LNCAP (cell line): ENCODE results near the gene CEBPA.

Experiments used
- TF ChIP-seq, protein P1 (sequence below): fragments of 450-650 bp; IDR thresholded peaks from 2 replicates; pipeline ENCODE4 v1.5.1; 2017; ENCODE audit warnings: mild to moderate bottlenecking

Gene CEBPA

DNA sequence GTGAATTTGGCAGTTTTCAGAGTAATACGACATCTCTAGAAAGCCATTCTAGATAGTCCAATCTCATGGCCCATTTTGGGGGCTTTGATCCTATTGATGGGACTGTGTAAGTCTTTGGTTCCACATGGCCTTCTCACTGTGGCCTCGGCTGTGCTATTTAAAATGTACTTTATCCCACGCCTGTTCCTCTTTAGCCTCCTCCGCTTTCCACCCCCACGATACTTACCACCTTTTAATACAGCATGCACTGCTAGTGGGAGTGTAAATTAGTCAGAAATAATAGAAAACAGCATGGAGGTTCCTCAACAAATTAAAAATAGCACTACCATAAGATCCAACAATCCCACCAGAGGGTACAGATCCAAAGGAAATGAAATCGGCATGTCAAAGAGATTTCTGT is 42.8 kb upstream of the CEBPA start:
- TF ChIP-seq, protein P1, sequence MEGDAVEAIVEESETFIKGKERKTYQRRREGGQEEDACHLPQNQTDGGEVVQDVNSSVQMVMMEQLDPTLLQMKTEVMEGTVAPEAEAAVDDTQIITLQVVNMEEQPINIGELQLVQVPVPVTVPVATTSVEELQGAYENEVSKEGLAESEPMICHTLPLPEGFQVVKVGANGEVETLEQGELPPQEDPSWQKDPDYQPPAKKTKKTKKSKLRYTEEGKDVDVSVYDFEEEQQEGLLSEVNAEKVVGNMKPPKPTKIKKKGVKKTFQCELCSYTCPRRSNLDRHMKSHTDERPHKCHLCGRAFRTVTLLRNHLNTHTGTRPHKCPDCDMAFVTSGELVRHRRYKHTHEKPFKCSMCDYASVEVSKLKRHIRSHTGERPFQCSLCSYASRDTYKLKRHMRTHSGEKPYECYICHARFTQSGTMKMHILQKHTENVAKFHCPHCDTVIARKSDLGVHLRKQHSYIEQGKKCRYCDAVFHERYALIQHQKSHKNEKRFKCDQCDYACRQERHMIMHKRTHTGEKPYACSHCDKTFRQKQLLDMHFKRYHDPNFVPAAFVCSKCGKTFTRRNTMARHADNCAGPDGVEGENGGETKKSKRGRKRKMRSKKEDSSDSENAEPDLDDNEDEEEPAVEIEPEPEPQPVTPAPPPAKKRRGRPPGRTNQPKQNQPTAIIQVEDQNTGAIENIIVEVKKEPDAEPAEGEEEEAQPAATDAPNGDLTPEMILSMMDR = no peak

DNA sequence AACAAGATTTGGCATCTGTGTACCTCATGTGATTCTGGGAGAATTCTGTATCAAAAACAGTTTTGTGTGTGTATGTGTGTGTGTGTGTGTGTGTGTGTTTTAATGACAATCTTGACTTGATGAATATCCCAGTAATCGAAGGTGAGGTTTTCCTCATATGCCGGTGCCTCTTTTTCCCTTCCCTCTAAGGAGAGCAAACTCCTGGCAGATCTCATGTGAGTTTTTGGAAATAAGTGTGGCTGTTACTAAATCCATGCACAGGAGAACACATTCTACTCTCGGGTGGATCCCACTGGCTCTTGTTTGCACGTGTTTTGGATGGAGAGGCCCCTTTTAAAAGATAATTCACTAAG is 42.2 kb upstream of the CEBPA start:
- TF ChIP-seq, protein P1 = no peak

DNA sequence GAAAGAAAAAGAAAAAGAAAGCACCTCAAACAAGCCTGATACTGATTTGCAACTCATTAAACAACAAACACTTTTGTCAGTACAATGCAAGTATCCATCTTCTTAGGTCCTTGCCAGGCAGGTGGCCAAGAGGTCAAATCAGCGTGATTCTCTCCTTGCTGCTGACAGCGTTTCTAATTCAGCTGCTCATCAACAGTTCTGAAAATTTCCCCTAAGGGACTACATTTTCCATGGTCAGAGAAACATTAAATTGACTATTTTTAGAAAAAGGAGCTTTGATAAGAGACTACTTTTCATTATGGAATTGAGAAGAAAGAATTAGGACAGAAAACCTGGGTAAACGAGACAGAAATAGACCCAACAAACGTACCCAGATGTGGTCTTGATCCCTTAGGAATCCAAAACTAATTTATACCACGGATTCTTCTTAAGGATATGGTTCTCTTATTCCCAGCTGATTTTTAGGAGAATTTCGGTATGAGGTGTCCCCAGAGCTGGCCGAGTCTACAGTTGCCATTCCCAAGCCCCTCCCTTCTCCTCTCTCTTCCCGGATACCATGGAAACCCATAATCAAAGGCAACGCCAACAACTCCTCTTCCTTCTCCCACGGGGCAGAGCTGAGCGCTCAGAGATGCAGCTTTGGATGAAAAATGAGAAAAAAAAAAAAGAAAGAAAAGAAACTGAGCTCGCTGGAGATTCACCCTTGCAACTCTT is 41.7 kb upstream of the CEBPA start:
- TF ChIP-seq, protein P1 = no peak

DNA sequence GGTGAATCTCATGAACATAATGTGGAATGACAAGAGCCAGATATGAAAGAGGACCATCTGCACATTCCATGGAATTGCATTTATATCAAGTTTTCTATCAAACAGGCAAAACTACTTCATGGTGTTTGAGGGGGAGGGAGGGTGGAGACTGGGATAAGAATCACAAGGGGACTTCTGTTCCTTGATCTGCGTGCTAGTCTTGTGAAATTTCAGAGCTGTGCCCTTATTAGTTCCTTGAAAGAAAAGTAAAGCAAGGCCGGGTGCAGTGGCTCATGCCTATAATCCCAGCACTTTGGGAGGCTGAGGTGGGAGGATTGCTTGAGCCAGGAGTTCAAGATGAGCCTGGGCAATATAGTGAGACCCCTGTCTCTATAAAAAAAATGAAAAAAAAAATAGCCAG is 41.0 kb upstream of the CEBPA start:
- TF ChIP-seq, protein P1 = no peak

DNA sequence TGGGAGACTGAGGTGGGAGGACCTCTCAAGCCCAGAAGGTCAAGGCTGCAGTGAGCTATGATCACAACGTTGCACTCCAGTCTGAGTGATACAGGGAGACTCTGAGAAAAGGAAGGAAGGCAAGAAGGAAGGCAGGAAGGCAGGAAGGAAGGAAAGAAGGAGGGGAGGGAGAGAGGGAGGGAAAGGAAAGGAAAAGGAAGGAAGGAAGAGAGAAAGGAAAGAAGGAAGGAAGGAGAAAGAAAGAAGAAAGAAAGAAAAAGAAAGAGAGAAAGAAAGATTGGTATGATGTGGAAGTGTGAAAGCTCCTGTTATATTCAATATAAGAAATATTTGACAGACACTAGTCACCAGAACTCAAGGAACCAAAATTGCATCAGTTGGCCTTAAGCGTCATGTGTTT is 38.7 kb upstream of the CEBPA start:
- TF ChIP-seq, protein P1 = no peak

DNA sequence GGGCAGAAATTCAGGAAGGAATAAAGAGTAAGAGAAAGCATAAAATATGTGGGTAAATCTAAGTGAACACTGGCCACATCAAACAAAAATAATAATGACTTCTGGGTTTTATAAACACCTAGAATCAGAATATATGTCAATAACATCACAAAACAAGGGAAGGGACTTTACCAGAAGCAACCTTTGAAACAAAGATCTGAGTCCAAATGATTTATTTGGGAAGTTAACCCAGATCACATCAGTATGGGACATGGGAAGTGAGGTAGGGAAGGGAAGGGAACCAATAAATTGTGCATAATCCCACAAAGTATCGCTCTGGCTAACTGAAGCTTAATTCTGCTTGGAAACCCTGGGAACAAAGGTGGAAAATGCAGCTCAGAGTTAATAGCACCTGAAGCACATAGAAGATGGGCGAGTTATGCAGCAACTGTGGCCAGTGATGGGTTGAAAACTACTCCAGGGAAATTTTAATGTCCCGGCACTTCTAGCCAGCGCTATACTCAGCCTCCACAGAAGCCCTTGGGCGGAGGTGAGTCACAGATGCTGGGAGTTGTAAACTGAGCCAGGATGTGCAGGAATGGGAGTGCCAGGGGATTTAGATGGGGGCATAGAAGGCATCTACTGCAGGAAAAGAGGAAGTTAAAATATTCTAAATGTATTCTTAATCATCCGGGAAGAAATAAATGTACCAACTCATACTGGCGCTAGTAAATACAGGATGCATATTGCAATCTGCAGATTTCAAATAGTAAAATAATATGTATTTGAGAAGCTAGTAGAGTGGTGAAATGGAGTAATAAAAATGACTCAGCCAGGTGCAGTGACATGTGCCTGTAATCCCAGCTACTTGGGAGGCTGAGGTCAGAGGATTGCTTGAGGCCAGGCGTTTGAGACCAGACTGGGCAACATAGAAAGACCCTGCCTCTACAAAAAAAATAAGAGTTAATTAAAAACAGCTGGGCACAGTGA is 37.0 kb upstream of the CEBPA start:
- TF ChIP-seq, protein P1 = no peak

DNA sequence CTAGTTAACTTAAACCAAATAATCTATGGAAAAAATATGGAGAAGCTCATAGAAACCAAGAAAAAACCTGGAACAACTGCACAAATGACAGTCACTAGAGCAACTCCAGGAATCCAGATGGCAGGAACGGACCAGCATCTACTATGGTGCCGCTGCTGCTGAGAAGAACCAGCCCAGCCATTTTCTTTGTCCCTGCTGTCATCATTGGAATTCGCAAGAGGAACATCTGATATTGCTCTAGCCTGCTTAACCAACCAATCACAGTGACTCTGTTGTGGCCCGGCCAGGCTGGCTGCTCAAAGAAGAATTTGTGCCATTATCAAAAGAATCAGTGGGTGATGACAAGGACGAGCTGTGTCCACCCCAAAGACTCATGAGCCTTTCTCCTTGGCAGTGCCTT is 33.1 kb upstream of the CEBPA start:
- TF ChIP-seq, protein P1 = no peak
